Sigmoid colon (tissue), 7 donors: Measurements from ENCODE around the gene MOB2. TPM values are rescaled to one million over a fixed set of nuclear protein-coding genes. Genes with fewer than 3 reads are reported as not detected.

Source experiments
- DNase-seq: peaks from one replicate; pipeline ENCODE4 v3.0.0-alpha.2; 2019
- H3K27ac ChIP-seq, 4 donors: fragments of 200-600 bp; sonication (generic); one replicate each; pipeline ENCODE4 v1.5.1; 2016 to 2019; ENCODE audit warnings: mild to moderate bottlenecking in 1 of 4
- H3K27me3 ChIP-seq, 3 donors: fragments of 200-600 bp; sonication (generic); one replicate each; pipeline ENCODE4 v1.5.1; 2019; ENCODE audit warnings: mild to moderate bottlenecking in 1 of 3
- H3K36me3 ChIP-seq, 4 donors: fragments of 200-600 bp; sonication (generic); one replicate each; pipeline ENCODE4 v1.5.1; 2016 to 2019
- H3K4me1 ChIP-seq, 4 donors: fragments of 200-600 bp; sonication (generic); one replicate each; pipeline ENCODE4 v1.5.1; 2017 to 2019
- H3K4me3 ChIP-seq, 4 donors: fragments of 200-600 bp; sonication (generic); one replicate each; pipeline ENCODE4 v1.5.1; 2017 to 2019; ENCODE audit warnings: mild to moderate bottlenecking in 2 of 4, moderate library complexity in 1 of 4
- H3K9me3 ChIP-seq, 4 donors: fragments of 200-600 bp in 3 of 4; sonication (generic) in 3 of 4; one replicate each; pipeline versions ENCODE4 v1.5.1 to v1.6.1; 2013 to 2019
- EP300 ChIP-seq, 4 donors: sonication (generic); formaldehyde crosslinking; IDR thresholded peaks; one replicate each; pipeline ENCODE4 v1.6.1; 2017; ENCODE audit warnings: antibody characterized with exemption in 4 of 4
- POLR2A ChIP-seq, 2 donors: fragments of 450-650 bp; IDR thresholded peaks; one replicate each; pipeline ENCODE4 v1.6.1; 2016; ENCODE audit warnings: antibody characterized with exemption in 2 of 2, mild to moderate bottlenecking in 2 of 2, moderate library complexity in 2 of 2
- POLR2AphosphoS5 ChIP-seq, 4 donors: sonication (generic); formaldehyde crosslinking; IDR thresholded peaks; one replicate each; pipeline ENCODE4 v1.6.1; 2017; ENCODE audit warnings: antibody characterized with exemption in 4 of 4
- WGBS, 2 donors: extraction: QIAGEN DNeasy Blood & Tissue Kit; methylation state at CpG; one replicate each; pipeline ENCODE4 v1.1.7; 2013; 5-methylcytosine and 5-hydroxymethylcytosine counted together
- intact Hi-C: fragments of 100-400 bp; cut with DNase I; formaldehyde crosslinking; loops from one replicate; pipeline ENCODE4 v1.15.1; 2023
- polyA plus RNA-seq, 3 donors: library from polyadenylated mRNA; stranded (reverse); fragments of 200-250 nt; gene quantifications; one replicate each; pipeline ENCODE4 v1.2.3, GENCODE V29; 2013
- total RNA-seq, 4 donors: library from RNA; depleted of rRNA; stranded (reverse); fragments of >200 nt; gene quantifications; one replicate each; pipeline ENCODE4 v1.1.0, GENCODE V29; 2016
- TF ChIP-seq, protein P1 (sequence below), 4 experiments: fragments of 450-650 bp in 3 of 4; fragments of 200-600 bp in 1 of 4; IDR thresholded peaks; one replicate each; pipeline ENCODE4 v1.5.1; 2016 to 2019; ENCODE audit warnings: antibody characterized with exemption in 4 of 4, mild to moderate bottlenecking in 3 of 4, moderate library complexity in 2 of 4
- donor health status: healthy with polysubstance abuse.
- donor health status: Bipolar disorder and iron deficiency.
- donor health status: healthy.

MOB2 gene
- total and polyA plus RNA-seq, 7 donors: 46.2 to 88.9 (median 68.6) TPM

DNA sequence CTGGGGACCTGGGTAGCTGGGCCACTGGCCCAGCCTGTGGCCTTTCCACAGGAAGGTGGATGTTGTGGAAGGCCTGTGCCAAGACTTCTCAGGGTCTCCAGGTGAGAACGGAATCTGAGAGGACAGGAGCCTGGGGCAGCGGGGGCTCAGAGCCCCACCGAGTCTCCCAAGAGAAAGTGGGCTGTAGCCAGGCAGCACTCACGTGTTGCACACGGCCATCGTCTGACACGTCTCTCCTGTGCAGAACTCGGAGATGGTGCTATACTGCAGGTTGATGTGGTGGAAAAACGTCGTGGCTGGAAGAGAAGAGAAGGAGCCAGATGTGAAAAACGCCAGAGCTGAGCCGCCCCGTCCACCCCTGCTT is 6.4 kb downstream of the MOB2 start:
- TF ChIP-seq, protein P1, sequence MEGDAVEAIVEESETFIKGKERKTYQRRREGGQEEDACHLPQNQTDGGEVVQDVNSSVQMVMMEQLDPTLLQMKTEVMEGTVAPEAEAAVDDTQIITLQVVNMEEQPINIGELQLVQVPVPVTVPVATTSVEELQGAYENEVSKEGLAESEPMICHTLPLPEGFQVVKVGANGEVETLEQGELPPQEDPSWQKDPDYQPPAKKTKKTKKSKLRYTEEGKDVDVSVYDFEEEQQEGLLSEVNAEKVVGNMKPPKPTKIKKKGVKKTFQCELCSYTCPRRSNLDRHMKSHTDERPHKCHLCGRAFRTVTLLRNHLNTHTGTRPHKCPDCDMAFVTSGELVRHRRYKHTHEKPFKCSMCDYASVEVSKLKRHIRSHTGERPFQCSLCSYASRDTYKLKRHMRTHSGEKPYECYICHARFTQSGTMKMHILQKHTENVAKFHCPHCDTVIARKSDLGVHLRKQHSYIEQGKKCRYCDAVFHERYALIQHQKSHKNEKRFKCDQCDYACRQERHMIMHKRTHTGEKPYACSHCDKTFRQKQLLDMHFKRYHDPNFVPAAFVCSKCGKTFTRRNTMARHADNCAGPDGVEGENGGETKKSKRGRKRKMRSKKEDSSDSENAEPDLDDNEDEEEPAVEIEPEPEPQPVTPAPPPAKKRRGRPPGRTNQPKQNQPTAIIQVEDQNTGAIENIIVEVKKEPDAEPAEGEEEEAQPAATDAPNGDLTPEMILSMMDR (IDR thresholded peaks at IDR 0.05): no peak
- no peak for TF ChIP-seq POLR2A (IDR thresholded peaks at IDR 0.05)
- TF ChIP-seq POLR2AphosphoS5 (IDR thresholded peaks at IDR 0.05): no peak
- no peak for TF ChIP-seq EP300 (IDR thresholded peaks at IDR 0.05)
- Histone ChIP-seq H3K4me1 (peaks cover 0 to 73% (median 65%) of the 10 kb centered on the region in 4 donors), H3K27ac (peak overlapping the region; percentile 92 to 96 (median 94)), H3K9me3 (no peaks in the 10 kb centered on the region), H3K27me3 (no peaks in the 10 kb centered on the region), H3K4me3 (no peak overlapping the region), H3K36me3 (peaks cover 16 to 55% (median 37%) of the 10 kb centered on the region in 4 donors)
- peak; percentile 60 for DNase-seq
- WGBS, 2 donors: 88 to 89% methylated on average over 13 of the region's 13 CpGs
- intact Hi-C loops: no loop called here

GRCh38 chr11:1479678-1480118 is 6.9 kb downstream of the MOB2 start:
- no peaks in the 10 kb centered on the region for H3K9me3 ChIP-seq
- 96 to 97% methylated on average over 12 of the region's 12 CpGs for WGBS, 2 donors
- H3K4me1 ChIP-seq: peaks cover 0 to 68% (median 62%) of the 10 kb centered on the region in 4 donors
- intact Hi-C loops: no loop called here
- no peaks in the 10 kb centered on the region for H3K27me3 ChIP-seq
- peak overlapping the region; percentile 92 to 96 (median 94) for H3K27ac ChIP-seq
- TF ChIP-seq, protein P1 (IDR thresholded peaks at IDR 0.05): no peak
- TF ChIP-seq POLR2AphosphoS5 (IDR thresholded peaks at IDR 0.05) (no peak), POLR2A (IDR thresholded peaks at IDR 0.05) (no peak), EP300 (IDR thresholded peaks at IDR 0.05) (no peak)
- peak; percentile 52 for DNase-seq
- peaks cover 16 to 60% (median 41%) of the 10 kb centered on the region in 4 donors for H3K36me3 ChIP-seq
- no peak overlapping the region for H3K4me3 ChIP-seq

GRCh38 chr11:1479006-1479677 is 7.4 kb downstream of the MOB2 start:
- intact Hi-C loops: no loop called here
- peaks cover 0 to 63% (median 57%) of the 10 kb centered on the region in 4 donors for H3K4me1 ChIP-seq

DNA sequence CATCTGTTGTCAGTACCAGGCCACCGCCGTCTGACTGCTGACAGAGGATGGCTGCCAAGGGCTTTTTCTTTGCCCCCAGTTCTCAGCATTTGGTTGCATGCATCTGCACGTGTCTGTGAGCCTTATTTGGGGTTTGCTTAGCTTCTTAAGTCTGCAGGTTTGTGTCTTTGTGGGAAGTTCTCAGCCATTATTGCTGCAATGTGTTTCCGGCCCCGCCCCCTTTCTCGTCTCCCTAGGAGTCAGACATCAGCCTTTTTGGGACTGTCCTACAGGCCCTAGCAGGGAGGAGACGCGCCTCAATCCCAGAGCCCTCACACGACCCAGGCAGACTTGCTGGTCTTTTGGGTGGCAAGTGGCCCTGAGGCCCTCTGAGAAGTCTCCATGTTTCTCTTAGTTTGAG is 8.0 kb downstream of the MOB2 start:
- peak; percentile 69 for DNase-seq
- 65 to 79% methylated on average over 9 of the region's 9 CpGs for WGBS, 2 donors

More at GRCh38 chr11:1479006-1479677, 7.4 kb downstream of the MOB2 start:
- Histone ChIP-seq H3K27me3 (no peaks in the 10 kb centered on the region), H3K27ac (peak overlapping the region; percentile 92 to 96 (median 94)), H3K9me3 (no peaks in the 10 kb centered on the region), H3K36me3 (peaks cover 16 to 65% (median 44%) of the 10 kb centered on the region in 4 donors), H3K4me3 (no peak overlapping the region)
- DNase-seq: peak; percentile 67
- no peak for TF ChIP-seq EP300 (IDR thresholded peaks at IDR 0.05)
- TF ChIP-seq POLR2A (IDR thresholded peaks at IDR 0.05): no peak
- TF ChIP-seq, protein P1 (IDR thresholded peaks at IDR 0.05): no peak
- TF ChIP-seq POLR2AphosphoS5 (IDR thresholded peaks at IDR 0.05): no peak
- WGBS, 2 donors: 88 to 89% methylated on average over 9 of the region's 9 CpGs

DNA sequence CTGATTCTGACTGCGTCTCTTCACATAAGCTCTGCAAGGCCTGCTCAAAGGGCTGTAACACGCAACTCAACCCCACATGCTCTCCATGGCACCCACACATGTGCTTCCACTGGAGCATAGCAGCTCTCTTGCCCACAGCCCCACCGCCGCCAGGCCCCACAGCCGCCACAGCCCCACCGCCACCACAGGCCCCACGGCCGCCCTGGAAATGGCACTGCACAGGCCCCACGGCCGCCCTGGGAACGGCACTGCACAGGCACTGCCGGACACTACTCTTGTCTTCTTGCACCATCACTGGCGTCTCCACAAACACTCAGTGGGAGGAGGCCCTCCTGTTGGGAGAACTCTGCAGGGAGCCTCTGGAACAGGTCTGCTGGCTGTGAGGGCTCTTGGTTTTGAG is 8.6 kb downstream of the MOB2 start:
- peaks cover 0 to 51% (median 47%) of the 10 kb centered on the region in 4 donors for H3K4me1 ChIP-seq
- DNase-seq: peak; percentile 53
- H3K27ac ChIP-seq: peak overlapping the region in 3 of 4 donors; percentile 29 to 96 (median 93)
- H3K27me3 ChIP-seq: no peaks in the 10 kb centered on the region
- no peaks in the 10 kb centered on the region for H3K9me3 ChIP-seq
- no peak for TF ChIP-seq EP300 (IDR thresholded peaks at IDR 0.05)
- no peak for TF ChIP-seq POLR2A (IDR thresholded peaks at IDR 0.05)
- TF ChIP-seq, protein P1 (IDR thresholded peaks at IDR 0.05): no peak
- TF ChIP-seq POLR2AphosphoS5 (IDR thresholded peaks at IDR 0.05): no peak
- H3K36me3 ChIP-seq: peaks cover 24 to 77% (median 52%) of the 10 kb centered on the region in 4 donors
- no peak overlapping the region for H3K4me3 ChIP-seq
- intact Hi-C loops: no loop called here
- 93 to 95% methylated on average over 13 of the region's 13 CpGs for WGBS, 2 donors

More for the DNA sequence above, 8.0 kb downstream of the MOB2 start:
- Histone ChIP-seq H3K27me3 (no peaks in the 10 kb centered on the region), H3K4me1 (peaks cover 0 to 57% (median 51%) of the 10 kb centered on the region in 4 donors), H3K4me3 (no peak overlapping the region), H3K9me3 (no peaks in the 10 kb centered on the region), H3K27ac (peak overlapping the region; percentile 92 to 96 (median 94)), H3K36me3 (peaks cover 19 to 71% (median 47%) of the 10 kb centered on the region in 4 donors)
- TF ChIP-seq POLR2A (IDR thresholded peaks at IDR 0.05) (no peak), EP300 (IDR thresholded peaks at IDR 0.05) (no peak)
- intact Hi-C loops: no loop called here
